ENCODE measurements around the gene ANK3. TPM values are rescaled to one million over a fixed set of nuclear protein-coding genes. Genes with fewer than 3 reads are reported as not detected.

Gene ANK3
- total RNA-seq, 1 experiment from 2014 or later, result 15.3 TPM

GRCh38 chr10:60170250-60170649, 219.4 kb downstream of the ANK3 start:
- H3K4me1 ChIP-seq (ENCODE audit: control insufficient read depth in 1 of 2, insufficient read depth in 2 of 2, low read length in 2 of 2), result peaks cover 3 to 10% of the 10 kb centered on the region in 2 experiments; a peak in 2 of 4 replicates
- BruUV-seq (replicated peaks), result no TSS peak
- no peak overlapping the region for H3K27ac ChIP-seq (ENCODE audit: low read depth, low read length)
- POLR2A ChIA-PET, result no interaction called here
- H3K9ac ChIP-seq (ENCODE audit: low read length), result no peak overlapping the region
- no peak overlapping the region for H3K4me3 ChIP-seq (replicated peaks in 1 of 2; ENCODE audit: low read depth in 1 of 2, low read length in 2 of 2)
- H3K36me3 ChIP-seq (ENCODE audit: control insufficient read depth in 1 of 2, insufficient read depth in 2 of 2, low read length in 2 of 2), result no peaks in the 10 kb centered on the region
- H3K9me2 ChIP-seq (ENCODE audit: insufficient read depth), result no peaks in the 10 kb centered on the region
- ATAC-seq, result no peak
- H4K20me1 ChIP-seq (ENCODE audit: insufficient read depth), result no peaks in the 10 kb centered on the region
- no peak overlapping the region for H3K4me2 ChIP-seq (ENCODE audit: low read length)
- no peak for DNase-seq (ENCODE audit: low read depth, low spot score)
- RAD21 ChIA-PET (ENCODE audit: low non-redundant PET in 1 of 2, low total read pairs in 2 of 2, uncharacterized antibody in 2 of 2, unreplicated experiment in 2 of 2), result no interaction called here
- no peak overlapping the region for H2AFZ ChIP-seq (ENCODE audit: low read depth, low read length, poor library complexity, severe bottlenecking)
- H3K79me2 ChIP-seq (ENCODE audit: insufficient read depth, low read length), result no peaks in the 10 kb centered on the region
- H3K9me3 ChIP-seq (ENCODE audit: control insufficient read depth in 1 of 2, insufficient read depth in 1 of 2, low read depth in 1 of 2, low read length in 2 of 2), result no peaks in the 10 kb centered on the region
- intact Hi-C loops (cut with micrococcal nuclease), result no loop called here
- CTCF ChIA-PET, result no interaction called here
- TF ChIP-seq REST (IDR thresholded peaks at IDR 0.05; ENCODE audit: low read depth) (no peak), EGR1 (IDR thresholded peaks at IDR 0.05; ENCODE audit: low read depth) (no peak), POLR2A (IDR thresholded peaks at IDR 0.05; ENCODE audit: borderline replicate concordance, extremely low read depth, insufficient read depth, insufficient read length) (no peak), TCF7L2 (IDR thresholded peaks at IDR 0.05; ENCODE audit: borderline replicate concordance, extremely low read depth, insufficient read depth, insufficient read length) (no peak), CEBPB (IDR thresholded peaks at IDR 0.05; ENCODE audit: low read depth) (no peak), ZBTB33 (IDR thresholded peaks at IDR 0.05; ENCODE audit: extremely low read depth, insufficient replicate concordance, low read length) (no peak), ZFX (IDR thresholded peaks at IDR 0.05) (no peak), CTCF (IDR thresholded peaks at IDR 0.05 in 2 of 3, conservative IDR thresholded peaks at IDR 0.05 in 1 of 3; ENCODE audit: borderline replicate concordance in 1 of 3, insufficient read depth in 1 of 3, low read depth in 2 of 3, low read length in 2 of 3) (no peak), EZH2 (IDR thresholded peaks at IDR 0.05) (no peak), ELF1 (IDR thresholded peaks at IDR 0.05; ENCODE audit: borderline replicate concordance, low read depth) (no peak)
- H3K27me3 ChIP-seq (ENCODE audit: insufficient read depth, low read length), result no peaks in the 10 kb centered on the region
